Type B pancreatic cell (in vitro differentiated cells): ENCODE results near the gene SMPDL3A. TPM values are rescaled to one million over a fixed set of nuclear protein-coding genes. Genes with fewer than 3 reads are reported as not detected.

ENCODE experiments used
- DNase-seq: peaks from one replicate; pipeline ENCODE4 v3.0.0; 2021; ENCODE audit warnings: mixed read lengths; ENCODE audit not compliant: unreplicated experiment; ENCODE audit errors: extremely low spot score
- H3K27ac Mint-ChIP-seq: 2 replicates; pipeline ENCODE4 v1.8.0; 2021; ENCODE audit warnings: mild to moderate bottlenecking, mixed read lengths
- H3K27me3 Mint-ChIP-seq: 2 replicates; pipeline ENCODE4 v1.8.0; 2021; ENCODE audit warnings: mixed read lengths
- H3K36me3 Mint-ChIP-seq: 2 replicates; pipeline ENCODE4 v1.8.0; 2021; ENCODE audit warnings: mixed read lengths
- H3K4me1 Mint-ChIP-seq: one replicate; pipeline ENCODE4 v1.8.0; 2021; ENCODE audit warnings: mixed read lengths; ENCODE audit not compliant: unreplicated experiment
- H3K4me3 Mint-ChIP-seq: 2 replicates; pipeline ENCODE4 v1.8.0; 2021; ENCODE audit warnings: mild to moderate bottlenecking, mixed read lengths
- H3K9me3 Mint-ChIP-seq: 2 replicates; pipeline ENCODE4 v1.8.0; 2021; ENCODE audit warnings: mixed read lengths
- total RNA-seq: library from RNA; stranded (reverse); gene quantifications from 2 replicates; pipeline ENCODE4 v1.2.1, GENCODE V29; 2021; ENCODE audit warnings: low replicate concordance
- TF ChIP-seq, protein P1 (sequence below): fragments of 200-600 bp; sonication (generic); conservative IDR thresholded peaks from 2 replicates; pipeline ENCODE4 v1.5.0; 2021; ENCODE audit warnings: antibody characterized with exemption, mild to moderate bottlenecking

Gene SMPDL3A
- total RNA-seq, 1 donor from 2014 or later, result 9.4 TPM

DNA sequence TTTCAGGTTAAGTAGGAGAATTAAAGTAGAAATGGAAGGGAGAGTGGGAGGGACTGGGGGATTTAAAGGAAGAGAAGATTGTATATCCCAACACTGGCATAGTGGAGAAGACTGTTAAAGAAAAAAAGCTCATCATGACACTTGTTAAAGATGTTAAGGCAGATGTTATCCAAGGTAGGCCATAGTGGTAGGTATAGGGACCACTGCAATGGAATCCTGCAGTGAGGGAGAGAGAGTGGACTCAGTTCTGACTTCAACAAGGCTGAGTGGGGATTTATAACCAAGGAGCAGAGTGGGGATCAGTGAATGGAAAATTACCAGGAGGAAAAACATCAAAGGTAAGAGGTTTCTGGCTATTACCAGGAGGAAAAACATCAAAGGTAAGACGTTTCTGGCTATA, 21.1 kb downstream of the SMPDL3A start:
- Mint-ChIP-seq H3K4me1 (no peaks in the 10 kb centered on the region), H3K36me3 (peaks cover 9% of the 10 kb centered on the region), H3K27ac (no peak overlapping the region), H3K4me3 (no peak overlapping the region), H3K27me3 (no peaks in the 10 kb centered on the region), H3K9me3 (no peaks in the 10 kb centered on the region)
- DNase-seq, result no peak
- TF ChIP-seq, protein P1, sequence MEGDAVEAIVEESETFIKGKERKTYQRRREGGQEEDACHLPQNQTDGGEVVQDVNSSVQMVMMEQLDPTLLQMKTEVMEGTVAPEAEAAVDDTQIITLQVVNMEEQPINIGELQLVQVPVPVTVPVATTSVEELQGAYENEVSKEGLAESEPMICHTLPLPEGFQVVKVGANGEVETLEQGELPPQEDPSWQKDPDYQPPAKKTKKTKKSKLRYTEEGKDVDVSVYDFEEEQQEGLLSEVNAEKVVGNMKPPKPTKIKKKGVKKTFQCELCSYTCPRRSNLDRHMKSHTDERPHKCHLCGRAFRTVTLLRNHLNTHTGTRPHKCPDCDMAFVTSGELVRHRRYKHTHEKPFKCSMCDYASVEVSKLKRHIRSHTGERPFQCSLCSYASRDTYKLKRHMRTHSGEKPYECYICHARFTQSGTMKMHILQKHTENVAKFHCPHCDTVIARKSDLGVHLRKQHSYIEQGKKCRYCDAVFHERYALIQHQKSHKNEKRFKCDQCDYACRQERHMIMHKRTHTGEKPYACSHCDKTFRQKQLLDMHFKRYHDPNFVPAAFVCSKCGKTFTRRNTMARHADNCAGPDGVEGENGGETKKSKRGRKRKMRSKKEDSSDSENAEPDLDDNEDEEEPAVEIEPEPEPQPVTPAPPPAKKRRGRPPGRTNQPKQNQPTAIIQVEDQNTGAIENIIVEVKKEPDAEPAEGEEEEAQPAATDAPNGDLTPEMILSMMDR, result peak; percentile 39

GRCh38 chr6:122817358-122817757, 28.3 kb downstream of the SMPDL3A start:
- H3K4me3 Mint-ChIP-seq, result no peak overlapping the region
- H3K9me3 Mint-ChIP-seq, result no peaks in the 10 kb centered on the region
- no peak for DNase-seq
- no peaks in the 10 kb centered on the region for H3K4me1 Mint-ChIP-seq
- H3K27ac Mint-ChIP-seq, result no peak overlapping the region
- TF ChIP-seq, protein P1, result no peak
- no peaks in the 10 kb centered on the region for H3K27me3 Mint-ChIP-seq
- no peaks in the 10 kb centered on the region for H3K36me3 Mint-ChIP-seq

DNA sequence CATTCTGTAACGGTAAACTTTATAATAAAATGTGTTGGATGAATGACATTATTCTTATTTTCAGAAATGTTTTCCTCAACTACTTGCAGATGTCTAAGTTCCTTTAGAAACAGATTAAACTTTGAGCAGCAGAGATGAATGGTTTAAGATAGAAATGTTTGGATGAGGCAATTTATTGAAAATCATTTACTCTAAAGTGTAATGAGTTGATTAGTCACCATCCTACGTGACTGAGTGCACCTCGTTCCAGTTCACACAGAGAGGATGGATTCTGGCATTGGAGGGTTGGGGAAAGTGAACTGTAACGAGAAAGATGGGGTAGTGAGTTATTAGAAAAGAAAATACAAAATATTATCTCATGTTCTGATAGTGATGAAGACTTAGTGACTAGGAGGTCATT, 28.7 kb downstream of the SMPDL3A start:
- Mint-ChIP-seq H3K9me3 (no peaks in the 10 kb centered on the region), H3K4me1 (no peaks in the 10 kb centered on the region), H3K27ac (no peak overlapping the region), H3K36me3 (no peaks in the 10 kb centered on the region), H3K4me3 (no peak overlapping the region), H3K27me3 (no peaks in the 10 kb centered on the region)
- TF ChIP-seq, protein P1, result no peak
- DNase-seq, result no peak

- Mint-ChIP-seq H3K36me3 (no peaks in the 10 kb centered on the region), H3K9me3 (no peaks in the 10 kb centered on the region), H3K27ac (no peak overlapping the region), H3K27me3 (no peaks in the 10 kb centered on the region), H3K4me1 (no peaks in the 10 kb centered on the region), H3K4me3 (no peak overlapping the region)
- no peak for DNase-seq
- TF ChIP-seq, protein P1, result no peak
These were observed 29.8 kb downstream of the SMPDL3A start for GRCh38 chr6:122818866-122819265.

DNA sequence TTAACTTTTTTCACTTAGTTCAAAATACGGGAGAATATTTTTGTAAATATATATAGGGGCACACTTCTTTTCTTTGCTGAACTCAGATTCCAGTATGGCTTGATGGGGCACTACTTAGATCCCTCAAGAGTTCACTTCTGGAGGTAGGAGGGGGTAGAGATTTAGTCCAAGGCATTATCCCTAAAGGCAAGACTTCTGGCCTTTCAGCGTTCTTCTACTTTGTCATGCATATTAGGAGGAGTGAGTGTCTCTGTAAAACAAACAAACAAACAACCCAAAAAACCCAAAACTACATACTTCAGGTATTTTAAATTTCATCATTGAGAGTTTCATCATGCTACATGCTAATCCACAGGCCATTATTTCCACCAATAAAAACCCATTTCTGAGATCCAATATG, 32.0 kb downstream of the SMPDL3A start:
- H3K27me3 Mint-ChIP-seq, result no peaks in the 10 kb centered on the region
- no peak overlapping the region for H3K4me3 Mint-ChIP-seq
- H3K36me3 Mint-ChIP-seq, result no peaks in the 10 kb centered on the region
- H3K4me1 Mint-ChIP-seq, result no peaks in the 10 kb centered on the region
- DNase-seq, result no peak
- H3K27ac Mint-ChIP-seq, result no peak overlapping the region
- TF ChIP-seq, protein P1, result no peak
- H3K9me3 Mint-ChIP-seq, result no peaks in the 10 kb centered on the region

DNA sequence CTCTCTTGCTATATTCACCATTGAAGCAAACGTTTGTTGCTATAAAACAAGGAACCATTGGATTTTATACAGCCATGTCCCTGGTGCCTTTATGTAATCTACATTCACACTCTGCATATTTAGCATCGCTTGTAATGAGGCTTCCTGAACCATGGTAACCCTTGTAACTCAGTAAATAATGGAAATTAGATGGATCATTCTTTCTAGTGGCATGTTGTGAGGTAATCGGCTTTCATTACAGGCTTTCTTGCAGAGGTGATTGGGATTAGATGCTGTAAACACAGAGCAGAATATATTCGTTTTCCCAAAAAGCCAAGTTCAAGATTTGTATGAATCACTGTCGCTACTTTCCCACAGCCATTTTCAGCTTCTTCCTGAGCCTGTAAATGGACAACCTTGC, 36.1 kb downstream of the SMPDL3A start:
- no peak for DNase-seq
- Mint-ChIP-seq H3K4me1 (no peaks in the 10 kb centered on the region), H3K9me3 (no peaks in the 10 kb centered on the region), H3K4me3 (no peak overlapping the region), H3K27ac (no peak overlapping the region), H3K36me3 (no peaks in the 10 kb centered on the region), H3K27me3 (no peaks in the 10 kb centered on the region)
- TF ChIP-seq, protein P1, result no peak
